Activated naive CD4-positive, alpha-beta T cell treated with anti-CD3 and anti-CD28 coated beads for 36 hours (primary cell): ENCODE data around the gene NEK7. TPM values are rescaled to one million over a fixed set of nuclear protein-coding genes. Genes with fewer than 3 reads are reported as not detected.
"Not testable (repeated sequence)": the region's sequence is repeated elsewhere in the genome, so short reads cannot be mapped to it uniquely, and the experiment has no call there.

Experiments used
- CTCF ChIA-PET: fragments of 350-600 bp; sonication (Branson Sonifier 250); formaldehyde crosslinking; loops from one replicate; lab custom pipeline; 2021; ENCODE audit warnings: antibody characterized with exemption; lab: Charles Lee
- DNase-seq: peaks from one replicate; pipeline ENCODE4 v3.0.0-alpha.2; 2020
- H3K27ac Mint-ChIP-seq: one replicate; pipeline ENCODE4 v1.8.0; 2021; ENCODE audit warnings: mild to moderate bottlenecking, mixed read lengths
- H3K27me3 Mint-ChIP-seq: one replicate; pipeline ENCODE4 v1.8.0; 2021; ENCODE audit warnings: low read depth, mixed read lengths
- H3K36me3 Mint-ChIP-seq: one replicate; pipeline ENCODE4 v1.8.0; 2021; ENCODE audit warnings: low read depth, mixed read lengths
- H3K4me1 Mint-ChIP-seq: one replicate; pipeline ENCODE4 v1.8.0; 2021; ENCODE audit warnings: low read depth, mixed read lengths
- H3K4me3 Mint-ChIP-seq: one replicate; pipeline ENCODE4 v1.8.0; 2021; ENCODE audit warnings: mild to moderate bottlenecking, moderate library complexity, mixed read lengths
- H3K9me3 Mint-ChIP-seq: one replicate; pipeline ENCODE4 v1.8.0; 2021; ENCODE audit warnings: mixed read lengths
- intact Hi-C: fragments of 100-400 bp; cut with micrococcal nuclease; formaldehyde crosslinking; loops from one replicate; pipeline ENCODE4 v1.15.1; 2023
- total RNA-seq, 2 experiments: library from RNA; stranded (reverse); gene quantifications; one replicate each; pipeline ENCODE4 v1.2.3, GENCODE V29; 2021

Gene NEK7
- total RNA-seq, 2 experiments from 2014 or later, result 45.6 to 49.7 TPM

DNA sequence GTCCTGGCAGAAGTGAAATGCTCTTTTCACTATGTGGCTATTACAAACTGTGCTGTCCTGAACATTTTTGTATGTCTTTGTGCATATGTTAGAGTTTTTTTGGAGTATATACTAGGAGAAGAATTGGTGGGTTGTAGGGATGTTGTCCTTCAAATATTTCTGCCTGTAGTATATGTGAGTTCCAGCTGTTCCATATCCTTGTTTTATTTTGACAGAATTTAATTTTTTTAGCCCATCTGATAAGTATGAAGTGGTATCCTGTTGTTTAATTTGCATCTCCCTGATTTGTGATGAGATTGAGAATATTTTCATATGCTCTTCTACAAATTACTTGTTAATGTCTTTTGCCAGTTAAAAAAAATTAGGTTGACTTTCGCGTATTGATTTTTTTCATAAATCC, 34.3 kb downstream of the NEK7 start:
- CTCF ChIA-PET, result interaction anchor here (1.1 kb wide), 1 partner anchor 98 kb away, joined by 4 read pairs; no protein-coding TSS in a partner anchor
- Mint-ChIP-seq H3K27ac (peak overlapping the region; percentile 8), H3K27me3 (no peaks in the 10 kb centered on the region), H3K36me3 (no peaks in the 10 kb centered on the region), H3K4me1 (peaks cover 76% of the 10 kb centered on the region), H3K4me3 (no peak overlapping the region), H3K9me3 (no peaks in the 10 kb centered on the region)
- intact Hi-C loops, result loop anchor here (1.0 kb wide), 1 partner anchor 8 kb away; no protein-coding TSS in a partner anchor
- no peak for DNase-seq

DNA sequence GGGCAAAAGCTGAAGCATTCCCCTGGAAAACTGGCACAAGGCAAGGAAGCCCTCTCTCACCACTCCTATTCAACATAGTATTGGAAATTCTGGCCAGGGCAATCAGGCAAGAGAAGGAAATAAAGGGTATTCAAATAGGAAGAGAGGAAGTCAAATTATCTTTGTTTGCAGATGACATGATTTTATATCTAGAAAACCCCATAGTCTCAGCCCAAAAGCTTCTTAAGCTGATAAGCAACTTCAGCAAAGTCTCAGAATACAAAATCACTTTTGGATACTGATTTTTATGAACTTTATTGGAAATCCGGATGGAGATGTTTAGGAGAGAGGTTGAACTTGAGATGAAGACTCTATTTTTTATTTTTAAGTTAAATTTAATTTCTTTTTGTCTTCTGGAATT, 37.1 kb downstream of the NEK7 start:
- H3K27me3 Mint-ChIP-seq, H3K9me3 Mint-ChIP-seq, H3K36me3 Mint-ChIP-seq, H3K27ac Mint-ChIP-seq, intact Hi-C loops, DNase-seq, H3K4me3 Mint-ChIP-seq: not testable (repeated sequence)
- H3K4me1 Mint-ChIP-seq, result peaks cover 73% of the 10 kb centered on the region
- CTCF ChIA-PET, result interaction anchor here (1.0 kb wide), 1 partner anchor 22 kb away, joined by 3 read pairs; no protein-coding TSS in a partner anchor

DNA sequence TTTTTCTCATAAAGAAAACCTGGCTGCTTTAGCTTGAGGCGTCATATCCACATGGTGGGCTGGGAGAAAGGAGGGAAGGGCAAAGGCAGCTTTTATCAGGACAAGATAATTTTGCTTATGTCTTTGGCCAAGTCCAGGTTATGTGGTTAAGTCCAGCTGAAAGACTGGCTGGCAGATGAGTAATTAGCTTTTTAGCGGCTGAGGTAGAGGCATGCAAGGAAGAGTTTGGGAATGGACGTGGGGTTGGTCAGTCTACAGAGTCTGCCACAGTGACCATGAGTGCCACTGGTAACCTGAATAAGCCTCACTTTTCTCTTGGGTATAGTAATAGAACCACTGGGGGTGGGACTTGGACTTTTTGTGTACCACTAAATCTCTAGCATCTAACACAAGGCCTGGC, 39.8 kb downstream of the NEK7 start:
- DNase-seq, result no peak
- H3K4me1 Mint-ChIP-seq, result peaks cover 72% of the 10 kb centered on the region
- H3K4me3 Mint-ChIP-seq, result no peak overlapping the region
- intact Hi-C loops, result no loop called here
- H3K9me3 Mint-ChIP-seq, result no peaks in the 10 kb centered on the region
- no peaks in the 10 kb centered on the region for H3K36me3 Mint-ChIP-seq
- no peak overlapping the region for H3K27ac Mint-ChIP-seq
- H3K27me3 Mint-ChIP-seq, result no peaks in the 10 kb centered on the region
- CTCF ChIA-PET, result interaction anchor here (0.7 kb wide), 1 partner anchor 43 kb away, joined by 3 read pairs; no protein-coding TSS in a partner anchor

DNA sequence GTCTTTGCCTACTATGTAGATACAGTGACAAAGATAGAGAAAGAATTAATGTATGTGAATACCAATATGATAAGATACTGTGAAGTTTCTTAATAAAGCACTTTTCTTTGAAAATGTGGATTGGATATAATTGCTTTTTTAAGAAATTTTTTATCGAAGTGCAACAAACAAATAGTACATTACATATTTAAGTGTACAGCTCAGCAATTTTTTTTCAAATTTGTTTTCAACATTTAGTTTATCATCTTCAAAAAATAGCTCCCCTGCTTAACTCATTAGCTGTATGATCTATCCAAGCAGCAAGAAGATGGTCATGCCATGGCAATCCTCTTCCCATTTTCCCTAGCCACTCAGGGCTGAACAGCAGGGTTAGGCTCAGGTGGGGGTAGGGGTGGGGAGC, 40.5 kb downstream of the NEK7 start:
- H3K4me1 Mint-ChIP-seq, result peaks cover 73% of the 10 kb centered on the region
- no peak overlapping the region for H3K27ac Mint-ChIP-seq
- no peak for DNase-seq
- CTCF ChIA-PET, result no interaction called here
- H3K27me3 Mint-ChIP-seq, result no peaks in the 10 kb centered on the region
- no peaks in the 10 kb centered on the region for H3K9me3 Mint-ChIP-seq
- intact Hi-C loops, result no loop called here
- H3K36me3 Mint-ChIP-seq, result no peaks in the 10 kb centered on the region
- H3K4me3 Mint-ChIP-seq, result no peak overlapping the region

DNA sequence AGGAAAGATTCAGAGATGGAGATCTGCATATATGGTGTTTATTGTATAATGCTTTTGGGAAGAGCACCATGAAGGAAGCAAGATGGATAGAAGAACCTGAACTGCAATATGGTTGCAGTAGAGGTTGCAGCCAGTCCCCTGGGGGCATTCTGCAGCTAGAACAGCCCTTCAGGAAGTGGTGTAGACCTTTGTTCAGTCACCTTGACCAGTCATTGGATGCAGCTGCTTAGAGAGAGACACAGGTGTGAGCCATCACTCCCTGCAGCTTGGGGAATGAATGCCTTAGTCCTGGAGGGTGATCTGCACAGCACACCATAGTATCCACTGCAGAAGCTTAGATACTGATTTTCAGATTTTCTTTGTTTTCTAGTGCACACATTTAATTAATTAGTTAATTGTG, 42.3 kb downstream of the NEK7 start:
- CTCF ChIA-PET, result interaction anchor here (0.5 kb wide), 2 partner anchors 127 to 672 kb away, joined by 3 read pairs; no protein-coding TSS in a partner anchor
- Mint-ChIP-seq H3K36me3 (no peaks in the 10 kb centered on the region), H3K27me3 (no peaks in the 10 kb centered on the region), H3K9me3 (no peaks in the 10 kb centered on the region), H3K4me3 (no peak overlapping the region), H3K4me1 (peaks cover 72% of the 10 kb centered on the region), H3K27ac (no peak overlapping the region)
- DNase-seq, result no peak
- intact Hi-C loops, result loop anchor here (1.0 kb wide), 1 partner anchor 8 kb away; no protein-coding TSS in a partner anchor

DNA sequence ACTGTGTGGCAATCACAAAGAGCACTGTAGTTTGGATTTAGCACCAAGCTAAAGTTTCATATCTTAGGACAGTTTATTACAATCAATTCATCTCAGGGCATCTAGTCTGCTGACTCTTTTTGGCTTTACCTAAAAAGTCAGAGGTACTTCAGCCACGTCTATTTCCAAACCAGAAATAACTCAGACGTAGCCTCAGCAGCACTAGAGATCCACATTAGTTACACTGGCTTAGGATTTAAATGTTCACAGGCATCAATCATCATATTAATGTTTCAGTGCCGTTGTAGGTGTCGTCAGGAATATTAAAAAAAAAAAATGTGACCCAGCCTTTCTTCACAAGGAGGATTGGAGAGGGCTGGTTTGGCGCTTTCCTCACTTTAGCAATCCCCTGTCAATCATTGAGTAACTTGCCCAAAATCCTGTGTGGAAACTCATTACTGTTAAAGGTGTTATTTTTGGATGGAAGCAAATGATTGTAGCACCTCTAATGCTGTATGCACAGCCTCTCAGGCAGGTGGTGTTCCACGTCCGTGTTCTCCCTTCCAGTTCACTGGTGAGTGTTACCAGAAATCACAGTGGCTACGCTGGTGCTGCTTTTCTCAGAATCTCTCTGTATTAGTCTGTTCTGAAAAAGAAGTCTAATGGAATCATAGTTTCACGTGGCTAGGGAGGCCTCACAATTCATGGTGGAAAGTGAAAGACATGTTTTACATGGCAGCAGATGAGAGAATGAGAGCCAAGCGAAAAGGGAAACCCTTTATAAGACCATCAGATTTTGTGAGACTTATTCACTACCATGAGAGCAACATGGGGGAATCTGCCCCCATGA, 45.4 kb downstream of the NEK7 start:
- H3K36me3 Mint-ChIP-seq, result peaks cover 1% of the 10 kb centered on the region
- intact Hi-C loops, result no loop called here
- CTCF ChIA-PET, result interaction anchor here (1.0 kb wide), 1 partner anchor 97 kb away, joined by 3 read pairs; no protein-coding TSS in a partner anchor

DNA sequence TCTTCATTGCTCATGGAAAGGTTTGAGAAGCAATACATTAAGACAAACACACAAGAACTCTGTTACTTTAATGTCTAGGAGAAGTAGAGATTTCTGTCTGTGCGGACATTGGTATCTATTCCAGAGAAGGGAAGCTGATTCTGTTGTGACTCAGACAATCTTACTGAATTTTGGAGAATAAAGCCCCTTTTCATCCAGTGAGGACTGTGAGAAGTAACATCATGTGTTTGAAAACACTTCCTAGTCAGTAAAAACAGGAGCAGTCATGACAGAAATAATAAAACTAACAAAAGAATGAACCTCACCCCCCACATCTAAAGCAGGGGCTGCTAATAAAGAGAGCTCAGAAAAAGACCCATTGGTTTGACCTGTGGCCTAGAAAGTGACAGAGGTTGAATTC, 46.6 kb downstream of the NEK7 start:
- no peak overlapping the region for H3K27ac Mint-ChIP-seq
- CTCF ChIA-PET, result interaction anchor here (0.7 kb wide), 1 partner anchor 38 kb away, joined by 3 read pairs; no protein-coding TSS in a partner anchor
- H3K36me3 Mint-ChIP-seq, result peaks cover 1% of the 10 kb centered on the region
- intact Hi-C loops, result no loop called here
- no peaks in the 10 kb centered on the region for H3K27me3 Mint-ChIP-seq
- H3K4me3 Mint-ChIP-seq, result no peak overlapping the region
- H3K9me3 Mint-ChIP-seq, result no peaks in the 10 kb centered on the region
- peaks cover 65% of the 10 kb centered on the region for H3K4me1 Mint-ChIP-seq
- no peak for DNase-seq

More for the DNA sequence above, 45.4 kb downstream of the NEK7 start:
- Mint-ChIP-seq H3K27me3 (no peaks in the 10 kb centered on the region), H3K4me3 (no peak overlapping the region), H3K27ac (peak overlapping the region; percentile 37), H3K9me3 (no peaks in the 10 kb centered on the region), H3K4me1 (peaks cover 72% of the 10 kb centered on the region)
- DNase-seq, result peak; percentile 65

DNA sequence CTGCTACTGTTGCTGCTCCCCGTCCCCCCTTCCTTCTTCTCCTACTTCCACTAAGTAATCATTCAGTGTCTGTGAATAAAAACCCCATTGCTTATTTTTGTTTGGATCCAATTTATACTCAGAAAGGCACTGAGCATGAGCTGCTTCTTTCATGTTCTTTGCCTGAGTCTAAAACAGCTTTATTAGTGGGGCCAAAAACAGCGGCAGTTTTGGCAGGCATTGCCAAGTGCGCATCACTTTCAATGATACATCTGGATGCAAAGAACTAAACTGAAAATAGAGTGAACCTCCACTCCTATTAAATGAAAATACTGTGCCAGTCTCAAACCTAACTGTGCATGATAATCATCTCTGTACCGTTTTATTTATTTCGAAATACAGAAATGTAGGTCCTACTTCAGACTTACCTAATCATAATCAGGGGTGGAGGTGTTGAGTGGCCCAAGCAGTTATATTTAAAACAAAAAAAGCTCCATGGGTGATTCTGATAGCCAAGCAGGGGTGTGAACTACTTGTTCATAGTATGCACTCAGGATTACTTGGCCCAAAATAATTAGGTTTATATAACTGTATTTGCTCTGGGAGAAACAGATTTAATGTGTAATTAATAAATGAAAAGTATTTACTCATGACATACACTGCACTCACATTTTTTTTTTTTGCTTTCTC, 48.4 kb downstream of the NEK7 start:
- Mint-ChIP-seq H3K36me3 (peaks cover 1% of the 10 kb centered on the region), H3K4me3 (no peak overlapping the region), H3K9me3 (no peaks in the 10 kb centered on the region), H3K27me3 (no peaks in the 10 kb centered on the region), H3K4me1 (peaks cover 54% of the 10 kb centered on the region), H3K27ac (no peak overlapping the region)
- no peak for DNase-seq
- CTCF ChIA-PET, result interaction anchor here (0.7 to 1.2 kb wide), 2 partner anchors 153 to 1038 kb away, joined by 3 read pairs; no protein-coding TSS in a partner anchor
- intact Hi-C loops, result loop anchor here (5.0 kb wide), 1 partner anchor 157 kb away; no protein-coding TSS in a partner anchor

DNA sequence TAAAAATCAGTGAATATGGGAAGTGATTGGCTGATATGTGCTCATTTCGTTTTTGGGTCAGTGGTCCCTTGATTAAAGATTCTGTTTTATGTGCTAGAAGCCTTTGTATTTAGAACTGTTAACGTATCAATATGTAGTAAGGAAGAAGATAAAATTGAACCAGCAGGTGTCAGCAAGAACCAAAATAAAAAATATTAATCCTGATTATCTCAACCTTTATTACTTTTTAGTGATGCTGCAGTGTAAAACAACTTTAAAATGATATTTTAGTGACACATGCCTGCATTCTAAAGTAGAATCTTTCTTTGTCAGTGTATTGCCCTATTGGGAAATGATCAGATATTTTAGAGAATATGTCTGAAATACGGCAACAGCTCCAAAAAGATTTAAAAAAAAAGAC, 49.5 kb downstream of the NEK7 start:
- Mint-ChIP-seq H3K36me3 (peaks cover 1% of the 10 kb centered on the region), H3K4me3 (no peak overlapping the region), H3K9me3 (no peaks in the 10 kb centered on the region), H3K27me3 (no peaks in the 10 kb centered on the region), H3K27ac (no peak overlapping the region), H3K4me1 (peaks cover 45% of the 10 kb centered on the region)
- no peak for DNase-seq
- CTCF ChIA-PET, result interaction anchor here (0.6 to 0.7 kb wide), 2 partner anchors 27 to 146 kb away, joined by 3 read pairs; no protein-coding TSS in a partner anchor
- intact Hi-C loops, result loop anchor here (5.0 kb wide), 1 partner anchor 156 kb away; no protein-coding TSS in a partner anchor

DNA sequence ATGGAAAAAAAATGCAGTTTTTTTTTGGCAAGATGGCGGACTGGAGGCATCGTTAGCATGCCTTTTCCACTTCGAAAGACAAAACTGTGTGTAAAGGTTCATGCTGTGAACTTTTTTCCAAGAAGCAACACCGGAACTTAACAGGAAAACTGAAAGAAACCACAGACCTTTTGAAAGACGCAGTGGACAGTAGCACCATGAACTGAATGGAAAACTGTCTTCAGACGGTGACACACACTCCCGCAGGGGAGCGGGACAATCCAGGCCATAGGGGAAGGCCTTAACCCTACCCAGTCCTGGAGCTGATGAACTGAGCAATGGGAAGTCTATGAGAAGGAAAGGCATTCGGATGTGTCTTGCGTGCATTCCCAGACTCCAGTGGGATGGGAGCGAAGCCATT, 54.9 kb downstream of the NEK7 start:
- intact Hi-C loops, result no loop called here
- peaks cover 11% of the 10 kb centered on the region for H3K4me1 Mint-ChIP-seq
- no peak for DNase-seq
- no peak overlapping the region for H3K4me3 Mint-ChIP-seq
- H3K9me3 Mint-ChIP-seq, result peaks cover 19% of the 10 kb centered on the region
- CTCF ChIA-PET, result no interaction called here
- H3K27me3 Mint-ChIP-seq, result no peaks in the 10 kb centered on the region
- H3K36me3 Mint-ChIP-seq, result peaks cover 18% of the 10 kb centered on the region
- H3K27ac Mint-ChIP-seq, result no peak overlapping the region

DNA sequence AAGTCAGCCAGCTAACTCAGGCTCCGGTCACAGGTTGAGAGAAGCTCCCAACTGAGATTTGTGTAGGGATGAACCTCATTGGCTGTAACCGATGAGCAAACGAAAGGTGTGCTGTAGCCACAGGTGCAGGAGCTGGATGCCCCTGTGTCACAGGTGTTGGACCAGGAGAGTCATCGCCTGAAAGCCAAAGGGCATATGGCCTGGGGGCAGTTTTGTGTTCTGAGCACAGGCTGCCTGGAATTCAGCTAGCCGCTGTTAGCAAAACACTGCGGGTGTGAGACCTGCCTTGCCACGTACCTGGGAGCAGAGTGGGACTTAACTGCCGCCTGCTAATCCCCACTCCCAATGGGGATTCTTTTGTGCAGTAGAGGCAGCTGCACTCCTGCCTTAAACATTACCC, 55.3 kb downstream of the NEK7 start:
- peaks cover 11% of the 10 kb centered on the region for H3K4me1 Mint-ChIP-seq
- no peak overlapping the region for H3K27ac Mint-ChIP-seq
- CTCF ChIA-PET, result no interaction called here
- H3K9me3 Mint-ChIP-seq, result peaks cover 20% of the 10 kb centered on the region
- peaks cover 18% of the 10 kb centered on the region for H3K36me3 Mint-ChIP-seq
- H3K4me3 Mint-ChIP-seq, result no peak overlapping the region
- intact Hi-C loops, result no loop called here
- H3K27me3 Mint-ChIP-seq, result no peaks in the 10 kb centered on the region
- no peak for DNase-seq

DNA sequence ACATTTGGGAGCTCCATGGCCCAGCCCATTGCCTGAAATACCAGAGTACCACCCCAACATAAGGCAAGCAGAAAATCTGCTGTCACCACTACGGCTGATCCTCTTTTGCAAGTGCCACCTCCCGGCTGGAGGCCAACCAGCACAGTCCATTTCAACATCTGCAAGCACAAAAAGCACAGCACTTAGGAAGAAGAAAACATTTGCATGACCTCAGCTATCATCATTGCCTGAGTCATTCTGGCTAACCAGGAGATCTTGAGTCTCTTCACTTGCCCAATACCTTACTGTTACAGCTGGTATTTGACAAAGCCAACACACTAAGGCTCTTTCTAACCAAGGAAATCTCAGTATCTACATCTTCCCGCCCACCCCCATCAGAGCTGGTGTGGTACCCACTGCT, 55.9 kb downstream of the NEK7 start:
- Mint-ChIP-seq H3K4me3 (no peak overlapping the region), H3K27ac (no peak overlapping the region), H3K4me1 (peaks cover 15% of the 10 kb centered on the region), H3K27me3 (no peaks in the 10 kb centered on the region), H3K36me3 (peaks cover 18% of the 10 kb centered on the region), H3K9me3 (peaks cover 23% of the 10 kb centered on the region)
- DNase-seq, result no peak
- intact Hi-C loops, result no loop called here
- CTCF ChIA-PET, result no interaction called here
